K562 (cell line): ENCODE data around the gene TNFAIP1. TPM values are rescaled to one million over a fixed set of nuclear protein-coding genes. Genes with fewer than 3 reads are reported as not detected.

Experiments used
- ATAC-seq: fragments of 200-7000 bp; cut with Tn5 transposase; 3 replicates; pipeline ENCODE4 v1.9.1; 2020; ENCODE audit warnings: moderate library complexity
- BruUV-seq: library from RNA; stranded (reverse); fragments of 400-500 nt; replicated peaks from 2 replicates; lab custom pipeline; 2021; lab: Mats Ljungman, UMichigan
- CTCF ChIA-PET: fragments of 300-600 bp; formaldehyde crosslinking; extraction: SDS; loops from one replicate; lab custom pipeline; 2021; ENCODE audit warnings: low intra/inter-chr PET ratio; lab: Yijun Ruan, JAX
- POLR2A ChIA-PET: fragments of 300-600, 350-650 bp; sonication (Branson Sonifier 250); formaldehyde crosslinking; extraction: SDS; loops from one replicate; lab custom pipeline; 2021; ENCODE audit warnings: antibody characterized with exemption, inconsistent platforms; lab: Yijun Ruan, JAX
- DNase-seq, 4 experiments: peaks; one replicate each; pipeline versions ENCODE4 v3.0.0 to v3.0.0-alpha.2; 2011 to 2018; ENCODE audit warnings: low spot score in 3 of 4, mixed read lengths in 3 of 4; ENCODE audit errors: extremely low read depth in 1 of 4
- FAIRE-seq: peaks from 2 replicates; lab custom pipeline; 2011; peaks lifted over from hg19 to GRCh38; lab: Jason Lieb, UNC
- H2AFZ ChIP-seq: 2 replicates; pipeline ENCODE4 v1.6.0; 2011; ENCODE audit warnings: low read depth, low read length, control low read depth, inconsistent platforms
- H3K27ac ChIP-seq: fragments of 200-600 bp; 3 replicates; pipeline ENCODE4 v1.8.0; 2011; ENCODE audit warnings: low read depth, mild to moderate bottlenecking, control low read depth, inconsistent platforms, low read length, moderate library complexity, mixed read lengths; ENCODE audit errors: extremely low read depth
- H3K27me3 ChIP-seq, 2 experiments: fragments of 300-600 bp in 1 of 2; 2 replicates in 1 of 2; 3 replicates in 1 of 2; pipeline versions ENCODE4 v1.6.0 to v1.8.0; 2011; ENCODE audit warnings: inconsistent platforms in 2 of 2, low read length in 2 of 2, mild to moderate bottlenecking in 1 of 2, mixed read lengths in 1 of 2, moderate library complexity in 1 of 2; ENCODE audit not compliant: control insufficient read depth in 2 of 2, insufficient read depth in 2 of 2
- H3K36me3 ChIP-seq: fragments of 300-600 bp; 3 replicates; pipeline ENCODE4 v1.8.0; 2011; ENCODE audit warnings: mild to moderate bottlenecking, low read length, inconsistent platforms; ENCODE audit not compliant: control insufficient read depth, insufficient read depth
- H3K4me1 ChIP-seq, 2 experiments: fragments of 200-600 bp in 1 of 2; replicated peaks in 1 of 2; 2 replicates in 1 of 2; 3 replicates in 1 of 2; pipeline versions ENCODE4 v1.5.1 to v1.8.0; 2011; ENCODE audit warnings: inconsistent platforms in 2 of 2, low read length in 2 of 2, mild to moderate bottlenecking in 1 of 2, mixed read lengths in 1 of 2, moderate library complexity in 1 of 2; ENCODE audit not compliant: control insufficient read depth in 2 of 2, insufficient read depth in 2 of 2
- H3K4me2 ChIP-seq: 2 replicates; pipeline ENCODE4 v1.6.1; 2011; ENCODE audit warnings: low read length, control low read depth, inconsistent platforms, mixed read lengths; ENCODE audit not compliant: insufficient read depth
- H3K4me3 ChIP-seq: fragments of 200-600 bp; sonication (generic), shearing (Covaris generic); 2 replicates; pipeline ENCODE4 v1.5.1; 2016; ENCODE audit warnings: control low read depth, inconsistent platforms
- H3K79me2 ChIP-seq: fragments of 200-600 bp; 3 replicates; pipeline ENCODE4 v1.8.0; 2011; ENCODE audit warnings: low read length, inconsistent platforms; ENCODE audit not compliant: control insufficient read depth, insufficient read depth
- H3K9ac ChIP-seq, 2 experiments: 2 replicates each; pipeline versions ENCODE4 v1.6.0 to v1.6.1; 2011; ENCODE audit warnings: low read depth in 2 of 2, low read length in 2 of 2, control low read depth in 1 of 2, inconsistent platforms in 1 of 2, mild to moderate bottlenecking in 1 of 2, mixed read lengths in 1 of 2; ENCODE audit not compliant: insufficient read depth in 1 of 2
- H3K9me1 ChIP-seq: one replicate; pipeline ENCODE4 v1.6.0; 2011; ENCODE audit warnings: inconsistent platforms, mild to moderate bottlenecking, low read length, moderate library complexity; ENCODE audit not compliant: control insufficient read depth, insufficient read depth
- H3K9me3 ChIP-seq: replicated peaks from 2 replicates; pipeline ENCODE4 v1.5.1; 2011; ENCODE audit warnings: low read depth, low read length, inconsistent platforms; ENCODE audit not compliant: control insufficient read depth, insufficient read depth
- H4K20me1 ChIP-seq: replicated peaks from 2 replicates; pipeline ENCODE4 v1.6.1; 2011; ENCODE audit warnings: low read length, inconsistent platforms, mixed read lengths; ENCODE audit not compliant: control insufficient read depth, insufficient read depth
- BCOR ChIP-seq: fragments of 450-650 bp; IDR thresholded peaks from 2 replicates; pipeline ENCODE4 v1.6.1; 2016
- CREM ChIP-seq: IDR thresholded peaks from 2 replicates; pipeline ENCODE4 v1.6.1; 2014; ENCODE audit warnings: antibody characterized with exemption, low read depth
- DEAF1 ChIP-seq: fragments of 450-650 bp; formaldehyde crosslinking; IDR thresholded peaks from 2 replicates; pipeline ENCODE4 v1.4.0; 2020; ENCODE audit warnings: mild to moderate bottlenecking, moderate library complexity
- HMBOX1 ChIP-seq: sonication (generic); IDR thresholded peaks from 2 replicates; pipeline ENCODE4 v1.6.1; 2016
- RBM25 ChIP-seq: fragments of 200-400 bp; formaldehyde crosslinking; IDR thresholded peaks from 2 replicates; pipeline ENCODE4 v1.6.1; 2018; ENCODE audit warnings: low read length, low read depth, moderate library complexity; ENCODE audit not compliant: severe bottlenecking
- SAFB2 ChIP-seq: fragments of 200-400 bp; formaldehyde crosslinking; IDR thresholded peaks from 2 replicates; pipeline ENCODE4 v1.6.1; 2018; ENCODE audit warnings: borderline replicate concordance, low read length, low read depth, moderate library complexity; ENCODE audit not compliant: severe bottlenecking
- ZFP36 ChIP-seq: fragments of 150-350 bp; IDR thresholded peaks from 2 replicates; pipeline ENCODE4 v1.6.1; 2018; ENCODE audit warnings: low read length, low read depth; ENCODE audit not compliant: partially characterized antibody
- ZNF436 ChIP-seq: fragments of 250-450, 450-650 bp; sonication (Bioruptor Pico); formaldehyde crosslinking; IDR thresholded peaks from 2 replicates; pipeline ENCODE4 v1.7.0; 2020; ENCODE audit warnings: mild to moderate bottlenecking
- WGBS: fragments of 100-300 bp; shearing (Covaris generic); methylation state at CpG from one replicate; pipeline ENCODE4 v1.1.6; 2016; ENCODE audit warnings: low coverage, mixed read lengths; ENCODE audit not compliant: insufficient coverage; ENCODE audit errors: missing lambda C conversion rate; 5-methylcytosine and 5-hydroxymethylcytosine counted together
- in situ Hi-C: fragments of 300-500 bp; cut with MboI; formaldehyde crosslinking; loops from 4 replicates; pipeline ENCODE4 v1.15.0; 2018; ENCODE audit warnings: inconsistent platforms, mixed read lengths
- intact Hi-C: fragments of 100-400 bp; cut with micrococcal nuclease; formaldehyde crosslinking; loops from 2 replicates; pipeline ENCODE4 v1.14.2; 2022
- polyA plus RNA-seq, 8 experiments: library from polyadenylated mRNA; depleted of rRNA in 4 of 8; stranded (reverse) in 5 of 8; unstranded in 3 of 8; fragments of >200 nt; fragmentation: Nextera tagmentation in 2 of 8; fragmentation: Illumina TruSeq in 1 of 8; extraction: Ambion mirVana in 2 of 8; extraction: Trizol in 1 of 8; gene quantifications; 2 replicates each; pipeline versions ENCODE4 v1.2.1 to v1.2.3, GENCODE V29; 2011 to 2014; ENCODE audit warnings: inconsistent platforms in 1 of 8, missing spikeins in 1 of 8
- total RNA-seq, 7 experiments: library from RNA; depleted of rRNA in 6 of 7; stranded (reverse); fragments of >200 nt in 6 of 7; fragmentation: Illumina TruSeq in 2 of 7; extraction: Trizol in 2 of 7; gene quantifications; 2 replicates each; pipeline versions ENCODE4 v1.2.1 to v1.2.3, GENCODE V29; 2011 to 2021; ENCODE audit warnings: low replicate concordance in 1 of 7

TNFAIP1 gene
- total and polyA plus RNA-seq, 9 of the 15 experiments (the other 6 are each of a cell fraction or from before 2014, with no cell fraction given) = 2.1 to 20.1 (median 8.2) TPM

- TF ChIP-seq ZNF436 (CRISPR knock-in tag) = 0 out of 2 replicates have a peak, but pooled peaks have one; percentile 43
- TF ChIP-seq ZFP36 = peak; percentile 92
- TF ChIP-seq RBM25 = peak; percentile 36
- TF ChIP-seq SAFB2 = no peak
- peak; percentile 16; the same call in 1 of the 2 replicates for TF ChIP-seq BCOR
- ATAC-seq (no peak), FAIRE-seq (no peak), DNase-seq (no peak)
- Histone ChIP-seq H3K4me3 (no peak overlapping the region), H3K36me3 (no peaks in the 10 kb centered on the region), H2AFZ (no peak overlapping the region), H3K9ac (no peak overlapping the region), H3K4me1 (peaks cover 9 to 10% of the 10 kb centered on the region in 2 experiments; a peak in 3 of 5 replicates), H4K20me1 (no peaks in the 10 kb centered on the region), H3K4me2 (no peak overlapping the region), H3K79me2 (no peaks in the 10 kb centered on the region), H3K27ac (no peak overlapping the region), H3K9me3 (no peaks in the 10 kb centered on the region), H3K9me1 (no peaks in the 10 kb centered on the region), H3K27me3 (peaks cover 0 to 12% of the 10 kb centered on the region in 2 experiments; a peak in 2 of 5 replicates)
- intact Hi-C loops (no loop called here), in situ Hi-C loops (no loop called here)
- BruUV-seq = no TSS peak
- ChIA-PET POLR2A (interaction anchor here (1.2 to 2.1 kb wide), 3 partner anchors 13 to 24 kb away, joined by 3 to 8 read pairs (median 6); no protein-coding TSS in a partner anchor), CTCF (no interaction called here)
- 7% methylated on average over 2 of the region's 2 CpGs for WGBS
Observed at GRCh38 chr17:28390563-28390962, 55.0 kb downstream of the TNFAIP1 start.

GRCh38 chr17:28390984-28391383 is 55.4 kb downstream of the TNFAIP1 start:
- CTCF ChIA-PET = no interaction called here

More at GRCh38 chr17:28390984-28391383, 55.4 kb downstream of the TNFAIP1 start:
- peak overlapping the region; percentile 25; the same call in 1 of the 2 replicates for H2AFZ ChIP-seq
- FAIRE-seq (no peak), DNase-seq (no peak), ATAC-seq (no peak; the same call in 2 of the 3 replicates)
- H4K20me1 ChIP-seq = 0 out of 2 replicates have a peak, but pooled peaks cover 4% of the 10 kb centered on the region
- H3K79me2 ChIP-seq = no peaks in the 10 kb centered on the region
- H3K9me1 ChIP-seq = no peaks in the 10 kb centered on the region
- H3K9me3 ChIP-seq = no peaks in the 10 kb centered on the region
- no peak for TF ChIP-seq DEAF1 (CRISPR knock-in tag)
- TF ChIP-seq HMBOX1 = 0 out of 2 replicates have a peak, but pooled peaks have one; percentile 16
- 0 out of 2 replicates have a peak, but pooled peaks have one; percentile 5 for TF ChIP-seq CREM
- H3K4me2 ChIP-seq = no peak overlapping the region
- POLR2A ChIA-PET = interaction anchor here (1.2 to 1.4 kb wide), 2 partner anchors 13 to 14 kb away, joined by 3 to 6 read pairs; no protein-coding TSS in a partner anchor
- intact Hi-C loops (no loop called here), in situ Hi-C loops (no loop called here)
- H3K27me3 ChIP-seq = peaks cover 0 to 12% of the 10 kb centered on the region in 2 experiments; a peak in 2 of 5 replicates
- no peak overlapping the region for H3K4me3 ChIP-seq
- H3K9ac ChIP-seq = no peak overlapping the region
- WGBS = 7% methylated on average over 1 of the region's 1 CpG
- peaks cover 9 to 10% of the 10 kb centered on the region in 2 experiments; a peak in 3 of 5 replicates for H3K4me1 ChIP-seq
- BruUV-seq = no TSS peak
- H3K36me3 ChIP-seq = no peaks in the 10 kb centered on the region
- no peak overlapping the region for H3K27ac ChIP-seq
